Measurements from ENCODE around the gene CCL25. TPM values are rescaled to one million over a fixed set of nuclear protein-coding genes. Genes with fewer than 3 reads are reported as not detected.

CCL25 gene
- total RNA-seq, 6 donors from 2014 or later: not detected

DNA sequence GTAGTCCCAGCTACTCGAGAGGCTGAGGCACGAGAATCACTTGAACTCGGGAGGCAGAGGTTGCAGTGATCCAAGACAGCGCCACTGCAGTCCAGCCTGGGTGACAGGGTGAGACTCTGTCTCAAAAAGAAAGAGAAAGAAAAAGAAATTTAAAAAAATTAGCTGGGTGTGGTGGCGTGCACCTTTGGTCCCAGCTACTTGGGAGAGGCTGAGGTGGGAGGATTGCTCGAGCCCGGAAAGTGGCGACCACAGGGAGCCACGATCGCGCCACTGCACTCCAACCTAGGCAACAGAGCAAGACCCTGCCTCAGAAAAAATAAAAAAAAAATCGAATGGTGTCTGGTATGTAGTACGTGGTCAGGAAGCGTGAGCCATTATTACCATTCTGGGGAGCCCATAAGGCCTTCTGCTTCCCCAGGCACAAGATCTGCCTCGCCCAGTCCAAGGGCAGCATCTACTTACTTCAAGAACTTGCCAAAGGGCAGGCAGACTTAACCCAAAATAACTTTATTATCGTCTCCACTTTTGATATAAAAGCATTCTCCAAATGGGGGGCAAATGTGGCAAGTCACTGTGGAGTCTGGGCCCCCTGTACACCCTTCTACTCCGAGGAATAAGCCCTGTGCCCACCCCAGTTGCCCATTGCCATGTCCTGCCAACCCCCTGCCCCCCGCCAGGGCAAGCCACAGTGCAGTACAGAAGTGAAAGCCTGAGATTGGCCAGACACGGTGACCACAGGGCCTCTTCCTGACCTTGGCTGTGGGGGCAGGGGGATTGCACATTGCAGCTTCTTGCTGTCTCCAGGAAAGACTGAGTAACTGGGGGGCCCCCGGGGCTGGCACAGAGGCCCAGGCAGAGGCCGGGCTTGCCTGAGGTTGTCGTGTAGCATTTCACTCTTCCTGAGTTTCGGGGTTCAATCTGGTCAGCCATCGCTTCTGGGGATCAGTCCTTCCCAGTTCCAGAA is 12.6 kb downstream of the CCL25 start:
- no peaks in the 10 kb centered on the region for H3K27me3 ChIP-seq
- ATAC-seq (ENCODE audit: low FRiP score in 2 of 2) (peak in 1 of 2 donors; percentile 24), DNase-seq (no peak)
- TF ChIP-seq EP300 (IDR thresholded peaks at IDR 0.05): no peak
- no peak for TF ChIP-seq POLR2AphosphoS5 (IDR thresholded peaks at IDR 0.05)
- TF ChIP-seq POLR2A (IDR thresholded peaks at IDR 0.05): no peak
- TF ChIP-seq CTCF (IDR thresholded peaks at IDR 0.05): no peak
- H3K9me3 ChIP-seq: peaks cover 0 to 18% (median 9%) of the 10 kb centered on the region in 4 donors
- WGBS, 2 donors: 81 to 90% methylated on average over 20 to 24 of the region's 24 CpGs
- H3K4me1 ChIP-seq: no peaks in the 10 kb centered on the region
- H3K4me3 ChIP-seq: no peak overlapping the region
- H3K27ac ChIP-seq: no peak overlapping the region
- no peaks in the 10 kb centered on the region for H3K36me3 ChIP-seq

DNA sequence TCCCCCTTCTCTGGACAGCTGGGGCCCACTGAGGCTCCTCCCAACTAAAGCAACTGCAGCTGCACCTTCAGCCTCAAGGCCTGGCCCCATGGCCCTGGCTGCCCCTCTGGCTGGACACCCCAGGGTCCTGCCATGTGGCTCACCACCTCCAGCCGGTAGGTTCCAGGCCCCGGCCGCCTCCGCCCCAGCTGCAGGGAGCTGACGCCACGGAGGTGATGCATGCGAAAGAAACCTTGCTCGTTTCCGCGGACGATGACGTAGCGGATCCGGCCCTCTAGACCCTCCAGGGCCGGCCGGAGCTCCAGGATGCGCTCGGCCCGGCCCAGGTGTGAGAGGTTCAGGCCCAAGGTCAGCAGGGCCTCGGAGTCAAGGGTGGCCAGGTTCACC is 13.3 kb downstream of the CCL25 start:
- peaks cover 0 to 22% (median 13%) of the 10 kb centered on the region in 4 donors for H3K9me3 ChIP-seq
- no peak overlapping the region for H3K4me3 ChIP-seq
- no peaks in the 10 kb centered on the region for H3K4me1 ChIP-seq
- H3K36me3 ChIP-seq: no peaks in the 10 kb centered on the region
- H3K27ac ChIP-seq: no peak overlapping the region
- ATAC-seq (ENCODE audit: low FRiP score in 2 of 2) (peak in 1 of 2 donors; percentile 19), DNase-seq (peak in 1 of 2 donors; percentile 83)
- no peak for TF ChIP-seq EP300 (IDR thresholded peaks at IDR 0.05)
- TF ChIP-seq POLR2A (IDR thresholded peaks at IDR 0.05): no peak
- no peak for TF ChIP-seq CTCF (IDR thresholded peaks at IDR 0.05)
- no peak for TF ChIP-seq POLR2AphosphoS5 (IDR thresholded peaks at IDR 0.05)
- WGBS, 2 donors: 95 to 97% methylated on average over 14 to 20 of the region's 20 CpGs
- H3K27me3 ChIP-seq: no peaks in the 10 kb centered on the region

DNA sequence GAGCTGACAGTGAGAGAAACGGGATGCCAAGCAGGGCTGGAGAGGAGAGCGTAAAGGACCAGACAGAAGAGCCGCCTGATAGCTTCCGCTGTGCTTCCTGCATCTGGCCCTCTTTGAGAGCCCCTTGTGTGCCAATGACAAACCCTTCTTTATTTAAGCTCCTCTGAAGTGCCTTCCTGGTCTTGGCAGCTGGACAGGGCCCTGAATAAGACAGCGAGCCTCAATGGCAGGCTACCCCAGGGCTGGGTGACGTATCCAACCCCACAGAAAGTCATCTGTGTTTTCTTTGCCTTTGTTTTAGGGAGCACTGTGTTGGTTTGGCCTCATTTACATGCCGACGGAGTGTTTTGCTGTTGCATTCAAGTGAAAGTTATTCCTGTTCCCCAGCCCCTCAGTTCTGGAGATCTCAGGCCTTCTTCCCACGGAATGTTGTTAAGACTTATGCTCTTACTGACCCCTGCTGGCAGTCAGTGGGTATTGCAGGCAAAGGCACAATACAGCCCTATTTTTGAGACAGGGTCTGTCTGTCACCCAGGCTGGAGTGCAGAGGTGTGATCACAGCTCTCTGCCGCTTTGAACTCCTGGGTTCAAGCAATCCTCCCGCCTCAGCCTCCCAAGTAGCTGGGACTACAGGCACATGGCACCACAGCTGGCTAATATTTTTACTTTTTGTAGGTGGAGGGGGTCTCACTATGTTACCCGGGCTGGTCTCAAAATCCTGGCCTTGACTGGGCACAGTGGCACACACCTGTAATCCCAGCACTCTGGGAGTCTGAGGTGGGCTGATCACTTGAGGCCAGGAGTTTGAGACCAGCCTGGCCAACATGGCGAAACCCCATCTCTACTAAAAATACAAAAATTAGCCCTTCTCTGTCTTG is 16.8 kb downstream of the CCL25 start:
- TF ChIP-seq CTCF (IDR thresholded peaks at IDR 0.05) (peak in 3 of 6 experiments; percentile 25 to 46 (median 35)), EP300 (IDR thresholded peaks at IDR 0.05) (no peak)
- H3K27ac ChIP-seq: no peak overlapping the region
- no peaks in the 10 kb centered on the region for H3K27me3 ChIP-seq
- ATAC-seq (ENCODE audit: low FRiP score in 2 of 2): no peak
- H3K4me3 ChIP-seq: no peak overlapping the region
- 78 to 81% methylated on average over 8 to 13 of the region's 13 CpGs for WGBS, 2 donors
- H3K36me3 ChIP-seq: no peaks in the 10 kb centered on the region
- peaks cover 0 to 22% (median 13%) of the 10 kb centered on the region in 4 donors for H3K9me3 ChIP-seq
- DNase-seq: no peak
- H3K4me1 ChIP-seq: no peaks in the 10 kb centered on the region

DNA sequence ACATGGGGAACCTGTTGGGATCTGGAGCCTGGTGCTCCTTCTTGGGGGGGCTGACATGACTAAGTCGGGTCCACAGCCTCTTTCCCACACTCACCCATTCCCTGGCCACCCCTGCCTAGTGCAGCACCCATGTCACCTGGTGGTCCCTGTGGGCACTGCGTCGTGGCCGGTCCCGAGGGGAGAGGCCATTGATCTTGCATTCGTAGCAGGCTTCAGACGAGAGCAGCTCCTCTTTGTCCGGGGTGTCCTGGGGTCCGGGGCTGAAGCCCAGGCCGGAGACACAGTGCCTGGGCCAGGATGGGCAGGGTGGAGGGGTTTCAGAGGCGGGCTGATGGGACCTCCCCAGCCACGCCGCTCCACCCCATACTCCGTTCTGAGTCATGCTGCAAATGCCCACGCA is 19.4 kb downstream of the CCL25 start:
- Histone ChIP-seq H3K4me3 (no peak overlapping the region), H3K36me3 (no peaks in the 10 kb centered on the region), H3K27me3 (no peaks in the 10 kb centered on the region), H3K9me3 (peaks cover 0 to 22% (median 13%) of the 10 kb centered on the region in 4 donors), H3K27ac (no peak overlapping the region), H3K4me1 (no peaks in the 10 kb centered on the region)
- DNase-seq: peak in 1 of 2 donors; percentile 70
- TF ChIP-seq EP300 (IDR thresholded peaks at IDR 0.05): no peak
- TF ChIP-seq CTCF (IDR thresholded peaks at IDR 0.05): no peak
- TF ChIP-seq POLR2AphosphoS5 (IDR thresholded peaks at IDR 0.05): no peak
- TF ChIP-seq POLR2A (IDR thresholded peaks at IDR 0.05): no peak
- no peak for ATAC-seq (ENCODE audit: low FRiP score in 2 of 2)
- WGBS, 2 donors: 85 to 98% methylated on average over 8 to 11 of the region's 15 CpGs

Measured in upper lobe of left lung (tissue), 6 donors.